NCI-H1436 (cell line): ENCODE data around the gene MARVELD2.
"Not testable (repeated sequence)": the region's sequence is repeated elsewhere in the genome, so short reads cannot be mapped to it uniquely, and the experiment has no call there.

ENCODE experiments used
- DNase-seq: peaks from one replicate; lab custom pipeline; 2025; lab: John Stamatoyannopoulos, UW

The MARVELD2 gene, protein sequence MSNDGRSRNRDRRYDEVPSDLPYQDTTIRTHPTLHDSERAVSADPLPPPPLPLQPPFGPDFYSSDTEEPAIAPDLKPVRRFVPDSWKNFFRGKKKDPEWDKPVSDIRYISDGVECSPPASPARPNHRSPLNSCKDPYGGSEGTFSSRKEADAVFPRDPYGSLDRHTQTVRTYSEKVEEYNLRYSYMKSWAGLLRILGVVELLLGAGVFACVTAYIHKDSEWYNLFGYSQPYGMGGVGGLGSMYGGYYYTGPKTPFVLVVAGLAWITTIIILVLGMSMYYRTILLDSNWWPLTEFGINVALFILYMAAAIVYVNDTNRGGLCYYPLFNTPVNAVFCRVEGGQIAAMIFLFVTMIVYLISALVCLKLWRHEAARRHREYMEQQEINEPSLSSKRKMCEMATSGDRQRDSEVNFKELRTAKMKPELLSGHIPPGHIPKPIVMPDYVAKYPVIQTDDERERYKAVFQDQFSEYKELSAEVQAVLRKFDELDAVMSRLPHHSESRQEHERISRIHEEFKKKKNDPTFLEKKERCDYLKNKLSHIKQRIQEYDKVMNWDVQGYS

DNA sequence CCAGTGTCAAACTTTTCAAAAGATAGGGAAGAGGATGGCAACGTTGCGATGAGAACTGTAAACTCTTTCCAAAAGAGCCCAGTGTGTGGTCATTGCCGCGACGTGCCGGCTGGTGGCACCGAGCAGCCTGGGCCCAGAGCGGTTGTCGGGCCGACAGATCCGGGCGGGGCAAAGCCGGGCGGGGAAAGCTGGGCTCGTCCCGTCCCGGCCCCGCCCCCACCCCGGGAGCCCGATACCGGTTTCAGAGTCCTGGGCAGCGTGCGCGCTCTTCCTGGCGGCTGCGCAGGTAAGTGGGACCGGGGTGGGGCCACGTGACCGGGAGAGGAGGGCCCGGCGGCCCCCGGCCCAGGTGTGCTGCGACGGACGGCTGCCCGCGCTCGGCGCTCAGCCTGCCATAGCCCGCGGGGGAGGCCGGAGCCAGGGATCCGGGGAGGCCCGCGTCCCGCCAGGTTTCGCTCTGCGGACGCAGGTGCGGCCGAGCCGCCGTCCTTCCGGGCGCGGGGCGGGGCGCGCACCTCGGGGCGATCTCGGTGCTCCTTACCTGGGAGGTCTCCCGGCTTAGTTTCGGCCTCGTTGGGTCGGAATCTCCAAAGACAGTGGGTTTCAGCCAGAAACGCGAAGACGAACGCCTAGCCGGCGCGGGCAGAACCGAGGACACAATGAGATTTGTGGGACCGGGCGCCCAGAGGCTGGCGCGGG lies at the start of gene MARVELD2:
TSS of gene MARVELD2 (plus strand) at position 232 of the 699 bp plus-strand sequence. CDS start 4,270 bp downstream, outside the sequence.
- DNase-seq = peak; percentile 83

DNA sequence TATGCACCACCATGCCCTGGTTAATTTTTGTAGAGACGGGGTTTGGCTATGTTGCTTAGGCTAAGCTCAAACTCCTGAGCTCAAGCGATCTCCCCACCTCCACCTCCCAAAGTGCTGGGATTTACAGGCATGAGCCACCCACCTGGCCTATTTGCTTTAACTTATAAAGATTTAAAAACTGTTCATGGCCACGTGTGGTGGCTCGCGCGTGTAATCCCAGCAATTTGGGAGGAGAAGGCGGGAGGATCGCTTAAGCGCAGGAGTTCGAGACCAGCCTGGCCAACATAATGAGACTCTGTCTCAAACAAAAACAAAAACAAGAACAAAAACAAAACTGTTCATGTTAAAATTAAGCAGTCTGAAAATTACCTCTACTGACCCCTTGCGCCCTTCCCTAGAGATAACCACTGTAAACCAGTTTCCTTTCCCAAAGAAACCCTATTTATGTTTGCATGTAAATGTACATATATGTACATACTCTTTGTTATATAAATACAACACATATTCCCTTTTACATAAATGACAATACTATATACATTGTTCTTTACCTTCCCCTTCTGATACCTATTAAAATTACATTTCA lies 47.1 kb upstream of the MARVELD2 start:
- no peak for DNase-seq

DNA sequence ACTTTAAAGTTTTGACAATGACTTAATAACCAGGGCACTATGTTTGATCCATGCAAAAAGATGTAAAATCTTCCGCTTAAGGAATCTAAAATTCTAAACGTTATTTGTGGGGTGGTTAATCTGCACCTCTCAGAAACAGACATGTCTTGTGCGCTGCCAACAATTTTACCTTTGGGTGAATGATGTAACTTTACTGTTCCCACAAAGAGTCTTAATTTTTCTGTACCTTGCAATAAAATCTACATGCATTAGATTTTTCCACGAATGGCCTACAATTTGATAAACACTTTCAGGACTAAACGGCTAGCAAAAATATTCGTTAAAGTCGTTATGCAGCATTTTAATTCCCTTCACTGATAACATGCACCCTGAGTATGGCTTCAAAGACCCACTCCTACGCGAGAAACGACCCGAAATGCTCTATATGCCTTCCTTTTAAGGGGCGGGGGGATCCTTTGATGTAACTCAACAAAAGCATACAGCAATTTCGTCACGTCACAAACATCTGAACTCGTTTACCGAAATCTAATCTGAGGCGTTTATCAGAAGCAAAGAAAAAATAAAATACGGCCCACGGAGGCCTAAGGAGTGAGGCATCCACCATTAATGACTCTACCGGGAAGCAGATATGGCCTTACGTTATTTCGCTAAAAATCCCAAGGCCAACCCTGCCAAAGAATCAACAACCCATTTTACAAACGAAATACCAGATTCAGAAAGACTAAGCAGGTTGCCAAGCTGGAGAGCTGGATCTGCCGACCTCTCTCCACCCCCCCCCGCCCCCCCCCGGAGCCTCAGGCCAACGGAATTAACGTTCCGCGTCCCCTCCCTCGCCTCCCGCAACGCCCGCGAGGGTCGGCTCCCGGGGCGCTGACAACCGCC lies 46.2 kb upstream of the MARVELD2 start:
- no peak for DNase-seq

DNA sequence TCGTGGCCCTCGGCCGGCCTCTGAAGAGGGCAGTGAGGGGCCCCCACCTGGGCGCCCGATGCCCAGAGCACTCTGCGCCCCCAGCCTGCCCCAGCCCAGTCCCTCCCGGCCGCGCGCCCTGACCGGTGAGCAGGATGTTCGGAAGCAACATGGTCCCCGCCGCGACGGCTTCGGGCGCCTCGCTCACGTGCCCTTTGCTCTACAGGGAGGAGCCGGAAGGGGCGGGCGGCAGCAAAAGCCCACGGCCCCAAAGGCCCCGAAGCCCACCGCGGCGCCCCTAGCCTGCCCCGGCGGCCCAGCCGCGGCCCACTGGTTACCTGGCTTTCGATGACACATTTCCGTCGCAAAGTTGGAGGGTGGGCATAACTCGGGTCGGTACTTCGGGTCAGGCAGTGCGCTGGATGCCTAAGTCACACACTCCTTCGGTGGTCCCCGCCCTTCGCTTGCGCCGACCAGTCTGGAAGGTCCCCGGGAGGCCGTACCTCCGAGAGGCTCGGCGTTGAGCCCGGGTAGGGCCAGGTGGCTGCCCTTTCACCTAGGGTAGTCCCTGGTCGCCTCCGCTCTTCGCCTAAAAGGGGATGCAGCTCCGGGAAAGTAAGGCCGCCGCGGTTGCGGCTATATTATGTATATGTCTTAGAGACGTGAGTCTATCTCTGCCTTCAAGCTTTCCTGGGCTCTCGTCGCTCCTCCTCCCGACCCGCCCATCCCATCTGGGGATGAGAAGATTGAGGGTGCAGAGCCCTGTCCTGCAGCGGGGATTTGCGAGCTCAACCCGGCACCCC lies 45.4 kb upstream of the MARVELD2 start, which contains the start of the genes AK6, RAD17 and TAF9:
TSS of gene AK6 (minus strand) at position 181 of the 782 bp plus-strand sequence. CDS start at position 151, 30 bp downstream.
TSS of gene RAD17 (plus strand) at position 479 of the 782 bp plus-strand sequence. CDS start 2,391 bp downstream, outside the sequence.
TSS of gene TAF9 (minus strand) at position 181 of the 782 bp plus-strand sequence. CDS start 3,783 bp downstream, outside the sequence.
- peak; percentile 88 for DNase-seq

DNA sequence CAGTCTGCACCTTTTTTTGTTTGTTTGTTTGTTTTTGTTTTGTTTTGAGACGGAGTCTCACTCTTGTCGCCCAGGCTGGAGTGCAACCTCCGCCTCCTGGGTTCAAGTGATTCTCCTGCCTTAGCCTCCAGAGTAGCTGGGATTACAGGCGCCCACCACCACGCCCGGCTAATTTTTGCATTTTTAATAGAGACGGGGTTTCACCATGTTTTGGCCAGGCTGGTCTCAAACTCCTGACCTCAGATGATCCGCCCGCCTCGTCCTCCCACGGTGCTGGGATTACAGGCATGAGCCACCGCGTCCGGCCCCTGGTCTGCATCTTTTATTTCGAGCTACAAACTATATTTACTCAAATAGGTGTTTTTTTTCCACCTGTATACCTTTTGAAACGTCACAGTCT lies 44.6 kb upstream of the MARVELD2 start:
- not testable (repeated sequence) for DNase-seq

DNA sequence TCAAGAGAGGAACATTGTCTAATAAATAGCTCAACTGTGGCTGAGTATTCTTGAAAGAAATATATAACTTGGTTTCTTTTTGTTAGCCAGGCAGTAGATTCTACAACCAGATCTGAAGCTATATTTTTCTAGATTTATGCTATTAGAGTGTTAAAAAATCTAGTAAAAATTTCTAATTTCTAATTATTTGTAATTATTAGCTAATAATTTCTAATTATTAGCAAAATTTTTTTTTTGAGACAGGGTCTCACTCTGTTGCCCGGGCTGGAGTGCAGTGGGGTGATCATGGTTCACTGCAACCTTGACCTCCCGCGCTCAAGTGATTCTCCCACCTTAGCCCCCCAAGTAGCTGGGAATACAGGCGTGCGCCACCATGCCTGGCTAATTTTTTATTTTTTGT lies 42.5 kb upstream of the MARVELD2 start:
- no peak for DNase-seq

DNA sequence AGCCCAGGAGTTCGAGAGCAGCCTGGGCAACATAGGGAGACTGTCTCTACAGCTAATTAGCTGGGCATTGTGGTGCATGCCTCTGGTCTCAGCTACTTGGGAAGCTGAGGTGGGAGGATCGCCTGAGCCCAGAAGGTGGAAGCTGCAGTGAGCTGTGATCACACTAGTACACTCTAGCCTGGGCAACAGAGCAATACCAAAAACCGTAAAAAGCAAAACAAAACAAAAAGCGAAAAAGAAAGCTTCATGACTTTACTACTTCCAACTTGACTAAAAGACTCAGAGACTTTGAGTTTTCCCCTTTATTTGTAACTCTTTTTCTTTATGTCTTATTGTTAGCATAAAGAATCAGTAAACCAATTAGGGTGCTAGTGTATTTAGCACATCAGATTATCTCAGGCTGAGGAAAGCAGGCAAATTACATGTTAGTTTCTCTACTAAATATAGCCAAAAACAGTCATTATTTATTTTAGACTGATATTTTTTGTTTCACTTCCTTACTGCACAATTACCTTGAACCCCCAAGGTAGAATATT lies 39.9 kb upstream of the MARVELD2 start:
- no peak for DNase-seq

DNA sequence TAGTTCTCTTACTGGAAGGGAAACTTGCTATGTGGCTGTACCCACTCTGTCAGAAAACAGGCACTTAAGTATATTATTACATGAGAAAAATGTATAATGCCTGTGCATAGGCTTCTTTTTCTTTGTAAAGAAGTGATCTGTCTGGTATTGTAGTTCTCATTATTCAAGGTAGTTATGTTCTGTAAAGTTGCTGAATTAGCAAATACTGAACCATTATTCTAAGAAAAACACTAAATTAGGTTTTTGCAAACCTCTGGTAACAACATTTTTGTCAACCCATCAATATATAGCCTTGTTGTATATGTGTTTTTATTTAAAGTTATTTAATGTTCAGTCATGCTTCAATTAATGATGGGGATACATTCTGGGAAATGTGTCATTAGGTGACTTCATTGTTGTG lies 36.5 kb upstream of the MARVELD2 start:
- DNase-seq = no peak

DNA sequence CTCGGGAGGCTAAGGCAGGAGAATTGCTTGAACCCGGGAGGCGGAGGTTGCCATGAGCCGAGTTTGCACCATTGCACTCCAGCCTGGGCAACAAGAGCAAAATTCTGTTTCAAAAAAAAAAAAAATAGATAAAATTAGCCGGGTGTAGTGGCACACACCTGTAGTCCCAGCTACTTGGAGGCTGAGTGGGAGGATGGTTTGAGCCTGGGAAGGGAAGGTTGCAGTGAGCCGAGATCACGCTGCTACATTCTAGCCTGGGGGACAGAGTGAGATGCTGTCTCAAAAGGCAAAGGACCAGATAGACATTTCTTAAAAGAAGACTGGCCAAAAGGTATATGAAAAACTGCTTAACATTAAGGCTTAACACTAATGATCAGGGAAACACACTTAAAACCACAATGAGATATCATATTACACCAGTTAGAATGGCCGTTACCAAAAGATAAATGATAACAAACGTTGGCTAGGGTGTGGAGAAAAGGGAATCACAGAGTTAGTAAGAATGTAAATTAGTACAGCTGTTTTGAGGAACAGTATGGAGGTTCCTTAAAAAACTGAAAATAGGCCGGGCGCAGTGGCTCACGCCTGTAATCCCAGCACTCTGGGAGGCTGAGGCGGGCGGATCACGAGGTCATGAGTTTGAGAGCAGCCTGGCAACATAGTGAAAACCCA lies 10.1 kb upstream of the MARVELD2 start:
- DNase-seq = no peak

DNA sequence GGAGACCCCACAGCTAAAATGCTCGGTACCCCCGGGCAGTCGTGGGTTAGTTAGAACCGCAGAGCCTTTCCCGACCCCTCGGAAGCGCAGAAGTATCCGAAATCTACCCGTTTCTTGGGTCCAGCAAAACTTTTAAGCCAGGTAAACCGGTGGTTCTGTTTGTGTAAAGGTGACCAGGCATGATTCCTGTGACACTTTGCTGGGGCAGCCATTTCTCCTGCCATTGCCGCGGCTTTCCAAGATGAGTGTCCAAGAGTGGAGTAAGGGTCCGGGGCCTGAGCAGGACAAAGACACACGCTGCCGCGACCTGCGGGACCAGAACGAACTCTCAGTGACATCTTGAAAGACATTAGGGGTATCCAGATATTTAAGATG lies 655 bp downstream of the MARVELD2 start:
- no peak for DNase-seq

DNA sequence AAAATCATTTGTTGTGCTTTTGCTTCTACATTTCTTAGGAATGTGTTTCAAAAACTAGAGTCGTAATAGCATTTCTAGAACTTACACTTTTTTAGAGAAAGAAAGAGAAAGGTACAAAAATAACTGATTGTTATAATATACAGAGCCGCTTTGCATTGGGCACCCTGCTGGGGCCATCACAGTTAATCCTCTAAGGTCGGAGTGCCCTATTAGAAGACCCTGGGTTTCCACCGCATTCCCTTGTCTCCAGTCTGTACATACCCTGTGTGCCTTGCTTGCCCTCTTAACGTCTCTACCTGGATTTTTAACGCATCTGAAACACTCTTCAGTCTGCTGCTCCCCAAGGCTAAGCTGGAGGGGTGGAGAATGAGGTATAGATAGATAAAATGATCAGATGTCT lies 1.3 kb downstream of the MARVELD2 start:
- no peak for DNase-seq

DNA sequence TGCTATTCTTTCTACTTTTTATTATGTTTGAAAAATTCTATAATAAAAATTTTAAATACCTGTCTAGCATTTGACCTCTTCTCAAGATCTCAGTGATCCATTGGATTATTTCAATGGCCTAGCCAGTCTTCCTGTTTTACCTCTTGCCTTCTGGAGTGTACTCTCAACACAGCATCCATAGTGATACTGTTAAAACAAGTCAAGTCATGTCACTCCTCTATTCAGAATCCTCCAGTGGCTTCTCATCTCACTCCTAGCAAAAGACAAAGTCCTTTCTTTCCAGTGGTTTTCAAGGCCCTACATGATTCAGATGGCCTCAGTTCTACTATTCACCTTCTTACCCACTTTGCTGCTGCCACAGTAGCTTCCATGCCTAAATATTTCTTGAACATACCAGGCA lies 1.8 kb downstream of the MARVELD2 start:
- no peak for DNase-seq

DNA sequence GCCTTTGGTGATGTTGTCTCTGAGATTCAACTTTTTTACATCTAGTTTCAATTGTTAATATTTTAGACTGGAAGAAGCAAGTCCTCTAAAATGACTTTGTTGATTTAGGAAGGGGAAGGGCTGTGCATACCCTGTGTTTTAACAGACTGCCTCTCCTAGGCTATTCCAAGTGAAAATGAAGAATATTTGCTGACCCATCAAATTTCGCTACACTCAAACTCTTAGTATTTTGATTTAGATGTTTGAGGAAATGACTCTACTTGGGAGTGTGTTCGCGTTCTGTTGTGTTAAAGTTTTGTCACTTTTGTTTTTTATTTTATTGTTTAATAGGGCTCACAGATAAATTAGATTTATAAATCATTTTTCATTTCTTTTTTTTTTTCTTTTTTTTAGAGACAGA lies 3.6 kb downstream of the MARVELD2 start:
- DNase-seq = no peak

DNA sequence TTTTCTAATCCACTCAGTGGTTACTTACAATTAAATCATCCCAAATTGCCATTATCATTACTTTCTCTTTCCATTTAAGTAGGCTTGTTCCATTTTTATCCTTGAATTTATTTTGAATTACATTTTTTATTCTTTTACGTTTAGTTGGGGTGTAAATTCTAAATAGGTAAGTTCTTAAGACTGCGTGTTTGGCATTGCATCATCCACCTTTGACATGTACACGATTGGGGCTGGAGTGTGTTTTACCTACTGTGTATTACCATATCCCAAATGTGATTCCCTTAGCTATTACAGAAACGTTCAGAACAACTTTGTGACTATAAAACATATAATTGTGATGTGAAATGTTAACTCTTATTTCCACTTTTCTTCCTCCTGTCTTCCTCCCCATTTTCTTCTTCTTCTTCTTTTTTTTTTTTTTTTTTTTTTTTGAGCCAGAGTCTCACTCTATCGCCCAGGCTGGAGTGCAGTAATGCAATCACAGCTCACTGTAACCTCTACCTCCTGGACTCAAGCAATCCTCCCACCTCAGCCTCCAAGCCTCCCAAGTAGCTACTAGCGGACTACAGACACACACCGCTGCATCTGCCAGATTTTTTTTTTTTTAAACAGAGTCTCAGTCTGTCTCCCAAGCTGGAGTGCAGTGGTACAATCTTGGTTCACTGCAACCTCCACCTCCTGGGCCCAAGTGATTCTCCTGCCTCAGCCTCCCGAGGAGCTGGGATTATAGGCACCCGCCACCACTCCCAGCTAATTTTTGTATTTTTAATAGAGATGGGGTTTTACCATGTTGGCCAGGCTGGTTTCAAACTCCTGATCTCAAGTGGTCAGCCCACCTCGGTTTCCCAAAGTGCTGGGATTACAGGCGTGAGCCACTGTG lies 16.7 kb downstream of the MARVELD2 start:
- DNase-seq = no peak

DNA sequence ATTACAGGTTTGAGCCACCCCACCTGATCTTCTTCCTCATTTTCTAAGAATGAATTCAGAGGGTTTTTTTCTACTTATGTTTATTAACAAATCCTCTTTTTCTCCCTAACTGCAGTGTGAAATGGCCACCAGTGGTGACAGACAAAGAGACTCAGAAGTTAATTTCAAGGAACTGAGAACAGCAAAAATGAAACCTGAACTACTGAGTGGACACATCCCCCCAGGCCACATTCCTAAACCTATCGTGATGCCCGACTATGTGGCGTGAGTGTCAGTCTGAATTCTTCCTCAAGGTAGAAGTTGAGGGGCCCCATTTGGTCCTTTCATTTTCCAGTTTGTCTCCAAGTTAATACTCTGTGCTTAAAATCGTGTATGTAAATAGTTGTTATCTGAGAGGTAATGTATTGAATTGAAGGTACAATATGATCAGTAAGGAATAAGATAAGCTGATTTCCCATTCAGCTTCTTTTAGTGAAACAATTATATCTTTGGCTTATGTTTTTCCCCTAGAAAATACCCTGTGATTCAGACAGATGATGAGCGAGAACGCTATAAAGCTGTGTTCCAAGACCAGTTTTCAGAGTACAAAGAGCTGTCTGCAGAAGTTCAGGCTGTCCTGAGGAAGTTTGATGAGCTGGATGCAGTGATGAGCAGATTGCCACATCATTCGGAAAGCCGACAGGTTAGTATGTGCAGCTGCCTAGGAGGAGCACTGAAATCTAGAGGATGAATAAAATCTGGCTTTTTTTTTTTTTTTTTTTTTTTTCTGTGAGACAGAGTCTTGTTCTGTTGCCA lies 17.7 kb downstream of the MARVELD2 start:
- no peak for DNase-seq

DNA sequence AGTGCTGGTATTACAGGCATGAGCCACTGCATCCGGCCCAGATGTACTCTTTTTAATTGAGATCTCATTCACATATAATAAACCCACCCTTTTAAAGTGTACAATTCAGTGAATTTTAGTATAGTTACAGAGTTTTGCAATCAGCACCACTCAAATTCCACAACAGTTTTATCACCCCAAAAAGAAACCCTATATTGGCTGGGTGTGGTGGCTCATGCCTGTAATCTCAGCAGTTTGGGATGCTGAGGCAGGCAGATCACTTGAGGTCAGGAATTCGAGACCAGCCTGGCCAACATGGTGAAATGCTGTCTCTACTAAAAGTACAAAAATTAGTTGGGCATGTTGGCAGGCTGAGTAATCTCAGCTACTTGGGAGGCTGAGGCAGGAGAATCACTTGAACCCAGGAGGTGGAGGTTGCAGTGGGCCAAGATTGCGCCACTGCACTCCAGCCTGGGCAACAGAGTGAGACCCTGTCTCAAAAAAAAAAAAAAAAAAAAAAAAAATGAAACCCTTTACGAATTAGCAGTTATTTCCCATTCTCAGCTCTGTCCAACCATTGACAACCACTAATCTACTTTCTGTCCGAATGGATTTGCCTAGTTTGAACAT lies 20.5 kb downstream of the MARVELD2 start:
- DNase-seq = not testable (repeated sequence)

DNA sequence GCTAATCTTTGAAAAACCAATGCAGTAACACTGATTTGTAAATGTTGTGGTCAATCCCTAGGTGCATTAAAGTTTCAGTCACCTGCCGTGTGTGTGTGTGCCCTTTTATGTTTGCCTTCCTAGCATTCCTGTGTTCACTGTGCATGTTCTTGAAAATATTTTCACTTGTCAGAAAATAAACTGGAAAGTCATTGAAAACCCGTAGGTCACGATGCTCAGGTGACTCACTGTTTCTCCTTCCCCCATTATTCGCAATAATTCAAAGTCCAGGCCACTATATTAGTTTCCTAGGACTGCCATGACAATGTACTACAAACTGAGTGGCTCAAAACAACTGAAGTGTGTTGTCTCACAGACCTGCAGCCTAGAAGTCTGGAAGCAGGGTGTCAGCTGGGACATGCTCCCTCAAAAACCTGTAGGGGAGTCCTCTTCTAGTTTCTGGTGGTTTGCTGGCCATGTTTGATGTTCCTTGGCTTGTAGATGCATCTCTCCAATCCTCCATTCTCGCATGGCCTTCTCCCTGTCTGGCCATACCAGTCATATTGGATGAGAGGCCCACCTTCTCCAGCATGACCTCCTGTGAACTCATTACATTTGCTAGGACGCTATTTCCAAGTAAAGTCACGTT lies 29.3 kb downstream of the MARVELD2 start:
- no peak for DNase-seq
